ENCODE measurements around the gene TGFA. TPM values are rescaled to one million over a fixed set of nuclear protein-coding genes. Genes with fewer than 3 reads are reported as not detected.

TGFA gene
- total RNA-seq, 1 experiment from 2014 or later, result 2.5 TPM

GRCh38 chr2:70440621-70441020, 113.0 kb downstream of the TGFA start:
- DNase-seq (ENCODE audit: low spot score) (no peak), ATAC-seq (no peak)
- POLR2A ChIA-PET, result no interaction called here
- Mint-ChIP-seq H3K4me1 (no peaks in the 10 kb centered on the region), H3K27me3 (ENCODE audit: low read depth) (peaks cover 99% of the 10 kb centered on the region), H3K4me3 (no peak overlapping the region), H3K9me3 (peaks cover 3% of the 10 kb centered on the region; the same call in 1 of the 2 replicates), H3K27ac (no peak overlapping the region), H3K36me3 (no peaks in the 10 kb centered on the region)
- CTCF ChIA-PET, result interaction anchor here (1.1 to 1.3 kb wide), 2 partner anchors 19 to 136 kb away, joined by 5 to 6 read pairs; no protein-coding TSS in a partner anchor
- TF ChIP-seq ZNF317 (CRISPR knock-in tag; IDR thresholded peaks at IDR 0.05; ENCODE audit: borderline replicate concordance, low read depth) (no peak), CDX4 (CRISPR knock-in tag; IDR thresholded peaks at IDR 0.05; ENCODE audit: borderline replicate concordance) (no peak)

- Mint-ChIP-seq H3K4me1 (no peaks in the 10 kb centered on the region), H3K27me3 (ENCODE audit: low read depth) (peaks cover 87% of the 10 kb centered on the region), H3K27ac (no peak overlapping the region), H3K9me3 (no peaks in the 10 kb centered on the region), H3K4me3 (no peak overlapping the region), H3K36me3 (no peaks in the 10 kb centered on the region)
- no peak for TF ChIP-seq PRRX2 (CRISPR knock-in tag; IDR thresholded peaks at IDR 0.05)
- TF ChIP-seq ATF3 (CRISPR knock-in tag; conservative IDR thresholded peaks at IDR 0.05), result no peak
- TF ChIP-seq RELA (CRISPR knock-in tag; IDR thresholded peaks at IDR 0.05; ENCODE audit: borderline replicate concordance), result no peak
- no peak for TF ChIP-seq CREM (CRISPR knock-in tag; IDR thresholded peaks at IDR 0.05)
- no peak for TF ChIP-seq ZNF396 (CRISPR knock-in tag; IDR thresholded peaks at IDR 0.05; ENCODE audit: borderline replicate concordance)
- no peak for TF ChIP-seq SMAD4 (CRISPR knock-in tag; IDR thresholded peaks at IDR 0.05)
- no peak for TF ChIP-seq ZNF671 (CRISPR knock-in tag; IDR thresholded peaks at IDR 0.05)
- TF ChIP-seq HMGA2 (CRISPR knock-in tag; IDR thresholded peaks at IDR 0.05), result no peak
- TF ChIP-seq TCF7 (CRISPR knock-in tag; IDR thresholded peaks at IDR 0.05; ENCODE audit: low read depth), result no peak
- TF ChIP-seq ERG (CRISPR knock-in tag; IDR thresholded peaks at IDR 0.05), result no peak
- TF ChIP-seq STAT6 (CRISPR knock-in tag; conservative IDR thresholded peaks at IDR 0.05; ENCODE audit: low read depth), result no peak
- no peak for TF ChIP-seq ZNF121 (CRISPR knock-in tag; IDR thresholded peaks at IDR 0.05)
- no peak for TF ChIP-seq E2F5 (CRISPR knock-in tag; IDR thresholded peaks at IDR 0.05)
- no peak for TF ChIP-seq ATF2 (CRISPR knock-in tag; IDR thresholded peaks at IDR 0.05; ENCODE audit: borderline replicate concordance, low read depth)
- TF ChIP-seq E2F4 (CRISPR knock-in tag; IDR thresholded peaks at IDR 0.05; ENCODE audit: borderline replicate concordance, low read depth), result no peak
- no peak for DNase-seq (ENCODE audit: low spot score)
- ChIA-PET POLR2A (no interaction called here), CTCF (no interaction called here)
- ATAC-seq, result no peak
Measured at GRCh38 chr2:70435138-70435537, 118.5 kb downstream of the TGFA start.

All from WTC11 (cell line).